Stomach (tissue), 9 donors: ENCODE results near the gene PIP4K2C. TPM values are rescaled to one million over a fixed set of nuclear protein-coding genes. Genes with fewer than 3 reads are reported as not detected.
A peak's percentile ranks its signal among the peaks of the same experiment; 100 is the strongest.
"Not testable (repeated sequence)": the region's sequence is repeated elsewhere in the genome, so short reads cannot be mapped to it uniquely, and the experiment has no call there.

Experiments
- DNase-seq, 2 donors: peaks; one replicate each; pipeline versions ENCODE4 v3.0.0 to v3.0.0-alpha.2; 2013 to 2019
- H3K27ac ChIP-seq, 5 donors: fragments of 200-600 bp in 4 of 5; sonication (generic) in 4 of 5; one replicate each; pipeline ENCODE4 v1.5.1; 2013 to 2019; ENCODE audit warnings: mild to moderate bottlenecking in 1 of 5, moderate library complexity in 1 of 5
- H3K27me3 ChIP-seq, 3 donors: fragments of 200-600 bp; sonication (generic); one replicate each; pipeline ENCODE4 v1.5.1; 2017 to 2019; ENCODE audit warnings: mixed run types in 1 of 3
- H3K36me3 ChIP-seq, 4 donors: fragments of 200-600 bp; sonication (generic); 1 replicate in 3 of 4; 2 replicates in 1 of 4; pipeline ENCODE4 v1.5.1; 2016 to 2019
- H3K4me1 ChIP-seq, 4 donors: fragments of 200-600 bp; sonication (generic); one replicate each; pipeline ENCODE4 v1.5.1; 2016 to 2019
- H3K4me3 ChIP-seq, 4 donors: fragments of 200-600 bp; sonication (generic) in 3 of 4; one replicate each; pipeline ENCODE4 v1.5.1; 2016 to 2019; ENCODE audit warnings: mild to moderate bottlenecking in 1 of 4
- H3K9me3 ChIP-seq, 4 donors: fragments of 200-600 bp; sonication (generic); one replicate each; pipeline ENCODE4 v1.5.1; 2016 to 2019
- EP300 ChIP-seq: sonication (generic); formaldehyde crosslinking; IDR thresholded peaks from one replicate; pipeline ENCODE4 v1.6.1; 2017; ENCODE audit warnings: antibody characterized with exemption
- POLR2A ChIP-seq, 4 donors: fragments of 450-650 bp; IDR thresholded peaks; one replicate each; pipeline ENCODE4 v1.6.1; 2016; ENCODE audit warnings: antibody characterized with exemption in 4 of 4, control low read depth in 2 of 4, mild to moderate bottlenecking in 1 of 4, moderate library complexity in 1 of 4
- POLR2AphosphoS5 ChIP-seq, 3 donors: sonication (generic); formaldehyde crosslinking; IDR thresholded peaks; one replicate each; pipeline ENCODE4 v1.6.1; 2016; ENCODE audit warnings: antibody characterized with exemption in 3 of 3
- WGBS, 5 donors: extraction: QIAGEN DNeasy Blood & Tissue Kit in 3 of 5; methylation state at CpG; one replicate each; pipeline versions ENCODE4 v1.1.5 to v1.1.7; 2013 to 2018; 5-methylcytosine and 5-hydroxymethylcytosine counted together
- intact Hi-C: fragments of 100-400 bp; cut with DNase I; formaldehyde crosslinking; loops from one replicate; pipeline ENCODE4 v1.15.1; 2023; ENCODE audit warnings: low total_unique reads
- polyA plus RNA-seq, 3 donors: library from polyadenylated mRNA; stranded (reverse); fragments of 200-250 nt; gene quantifications; one replicate each; pipeline ENCODE4 v1.2.3, GENCODE V29; 2013
- total RNA-seq, 5 donors: library from RNA; depleted of rRNA; stranded (reverse); fragments of >200 nt; gene quantifications; one replicate each; pipeline versions ENCODE4 v1.1.0 to v1.2.3, GENCODE V29; 2014 to 2016
- TF ChIP-seq, protein P1 (sequence below), 7 experiments: fragments of 450-650 bp in 4 of 7; fragments of 200-600 bp in 3 of 7; sonication (generic) in 3 of 7; IDR thresholded peaks; one replicate each; pipeline ENCODE4 v1.5.1; 2016 to 2019; ENCODE audit warnings: antibody characterized with exemption in 7 of 7, control low read depth in 2 of 7, mild to moderate bottlenecking in 1 of 7
- donor health status: healthy with polysubstance abuse.
- donor health status: Bipolar disorder and iron deficiency.
- donor health status: healthy.

PIP4K2C gene
- total and polyA plus RNA-seq, 8 donors = 14.1 to 116 (median 35.5) TPM

DNA sequence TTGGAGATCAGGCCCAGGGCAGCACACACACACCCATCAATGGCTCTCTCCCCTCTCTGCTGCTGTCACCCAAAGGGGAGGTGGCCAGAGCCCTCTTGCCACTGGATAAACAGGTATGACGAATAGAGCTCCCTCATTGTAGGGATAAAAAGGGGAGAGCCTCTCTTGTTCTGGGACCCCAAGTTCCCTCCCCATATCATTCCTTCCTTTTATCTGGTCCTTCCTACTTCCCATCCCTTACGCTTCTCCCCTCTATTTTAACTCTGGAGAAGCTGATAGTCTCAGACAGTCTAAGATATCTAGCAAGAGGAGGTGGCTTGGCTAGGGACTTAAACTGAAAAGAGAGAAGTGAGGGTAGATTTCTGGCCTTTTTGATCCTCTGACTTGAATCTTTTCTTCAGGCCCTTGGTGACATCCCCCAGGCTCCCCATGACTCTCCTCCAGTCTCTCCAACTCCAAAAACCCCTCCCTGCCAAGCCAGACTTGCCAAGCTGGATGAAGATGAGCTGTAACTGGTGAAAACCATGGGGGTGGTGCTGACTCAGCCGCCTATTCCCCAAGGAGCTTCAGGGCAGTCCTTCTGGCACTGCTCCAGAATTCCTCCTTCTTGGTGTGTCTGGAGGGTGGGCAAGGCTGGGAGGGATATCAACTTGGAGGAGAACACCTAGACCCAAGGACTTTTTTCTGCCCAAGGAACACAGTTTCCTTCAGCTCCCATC, 25.6 kb downstream of the PIP4K2C start:
- TF ChIP-seq POLR2A (IDR thresholded peaks at IDR 0.05) (no peak), POLR2AphosphoS5 (IDR thresholded peaks at IDR 0.05) (no peak), EP300 (no peak)
- TF ChIP-seq, protein P1, sequence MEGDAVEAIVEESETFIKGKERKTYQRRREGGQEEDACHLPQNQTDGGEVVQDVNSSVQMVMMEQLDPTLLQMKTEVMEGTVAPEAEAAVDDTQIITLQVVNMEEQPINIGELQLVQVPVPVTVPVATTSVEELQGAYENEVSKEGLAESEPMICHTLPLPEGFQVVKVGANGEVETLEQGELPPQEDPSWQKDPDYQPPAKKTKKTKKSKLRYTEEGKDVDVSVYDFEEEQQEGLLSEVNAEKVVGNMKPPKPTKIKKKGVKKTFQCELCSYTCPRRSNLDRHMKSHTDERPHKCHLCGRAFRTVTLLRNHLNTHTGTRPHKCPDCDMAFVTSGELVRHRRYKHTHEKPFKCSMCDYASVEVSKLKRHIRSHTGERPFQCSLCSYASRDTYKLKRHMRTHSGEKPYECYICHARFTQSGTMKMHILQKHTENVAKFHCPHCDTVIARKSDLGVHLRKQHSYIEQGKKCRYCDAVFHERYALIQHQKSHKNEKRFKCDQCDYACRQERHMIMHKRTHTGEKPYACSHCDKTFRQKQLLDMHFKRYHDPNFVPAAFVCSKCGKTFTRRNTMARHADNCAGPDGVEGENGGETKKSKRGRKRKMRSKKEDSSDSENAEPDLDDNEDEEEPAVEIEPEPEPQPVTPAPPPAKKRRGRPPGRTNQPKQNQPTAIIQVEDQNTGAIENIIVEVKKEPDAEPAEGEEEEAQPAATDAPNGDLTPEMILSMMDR (IDR thresholded peaks at IDR 0.05) = no peak
- no peak overlapping the region for H3K4me3 ChIP-seq
- WGBS, 5 donors = 67 to 83% (median 81%) methylated on average over 3 of the region's 3 CpGs
- H3K27ac ChIP-seq = no peak overlapping the region
- intact Hi-C loops = no loop called here
- H3K9me3 ChIP-seq = no peaks in the 10 kb centered on the region
- peak in 1 of 2 donors; percentile 10 for DNase-seq
- peaks cover 21 to 50% (median 37%) of the 10 kb centered on the region in 4 donors for H3K4me1 ChIP-seq
- peaks cover 5 to 44% (median 24%) of the 10 kb centered on the region in 4 donors for H3K36me3 ChIP-seq
- peaks cover 3 to 91% (median 39%) of the 10 kb centered on the region in 3 donors for H3K27me3 ChIP-seq

DNA sequence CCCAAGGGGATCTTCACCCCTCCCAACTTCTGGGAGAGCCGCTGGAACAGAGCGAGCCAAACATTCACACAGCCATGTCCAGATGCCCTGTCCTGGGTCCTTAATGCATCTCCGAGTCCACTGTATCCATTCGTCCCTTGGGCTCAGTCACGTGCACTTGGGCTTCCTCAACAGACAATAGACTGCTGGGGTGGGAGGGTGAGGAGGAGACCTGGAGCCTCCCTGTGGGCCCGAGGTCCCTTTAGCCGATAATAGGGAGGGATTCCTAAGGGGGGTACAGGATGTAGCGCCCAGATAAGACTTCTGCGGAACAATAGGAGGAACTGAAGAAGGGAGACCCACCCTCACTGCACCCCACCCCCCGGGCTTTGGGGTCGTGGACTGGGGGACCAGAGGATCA, 26.9 kb downstream of the PIP4K2C start:
- 53 to 61% (median 56%) methylated on average over 11 of the region's 11 CpGs for WGBS, 5 donors
- TF ChIP-seq POLR2AphosphoS5 (IDR thresholded peaks at IDR 0.05) = no peak
- no peak for TF ChIP-seq POLR2A (IDR thresholded peaks at IDR 0.05)
- TF ChIP-seq EP300 = no peak
- DNase-seq = peak in 1 of 2 donors; percentile 1
- Histone ChIP-seq H3K9me3 (no peaks in the 10 kb centered on the region), H3K36me3 (peaks cover 5 to 44% (median 23%) of the 10 kb centered on the region in 4 donors), H3K27ac (no peak overlapping the region), H3K27me3 (peaks cover 3 to 91% (median 39%) of the 10 kb centered on the region in 3 donors), H3K4me1 (peaks cover 19 to 42% (median 33%) of the 10 kb centered on the region in 4 donors), H3K4me3 (no peak overlapping the region)
- intact Hi-C loops = no loop called here

DNA sequence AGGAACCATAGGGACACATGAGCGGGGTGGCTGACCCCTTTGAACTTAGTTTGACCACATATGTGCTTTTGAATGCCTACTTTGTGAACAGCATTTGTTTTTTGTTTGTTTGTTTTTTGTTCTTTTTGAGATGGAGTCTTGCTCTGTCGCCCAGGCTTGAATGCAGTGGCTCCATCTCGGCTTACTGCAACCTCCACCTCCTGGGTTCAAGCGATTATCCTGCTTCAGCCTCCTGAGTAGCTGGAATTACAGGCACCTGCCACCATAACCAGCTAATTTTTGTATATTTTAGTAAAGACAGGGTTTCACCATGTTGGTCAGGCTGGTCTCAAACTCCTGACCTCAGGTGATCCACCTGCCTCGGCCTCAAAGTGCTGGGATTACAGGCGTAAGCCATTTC, 27.4 kb downstream of the PIP4K2C start:
- intact Hi-C loops, H3K4me3 ChIP-seq, H3K9me3 ChIP-seq, H3K27ac ChIP-seq, DNase-seq: not testable (repeated sequence)
- peaks cover 3 to 91% (median 43%) of the 10 kb centered on the region in 3 donors for H3K27me3 ChIP-seq
- peaks cover 19 to 37% (median 28%) of the 10 kb centered on the region in 4 donors for H3K4me1 ChIP-seq
- 91 to 97% (median 93%) methylated on average over 6 of the region's 6 CpGs for WGBS, 5 donors
- H3K36me3 ChIP-seq = peaks cover 5 to 42% (median 21%) of the 10 kb centered on the region in 4 donors

DNA sequence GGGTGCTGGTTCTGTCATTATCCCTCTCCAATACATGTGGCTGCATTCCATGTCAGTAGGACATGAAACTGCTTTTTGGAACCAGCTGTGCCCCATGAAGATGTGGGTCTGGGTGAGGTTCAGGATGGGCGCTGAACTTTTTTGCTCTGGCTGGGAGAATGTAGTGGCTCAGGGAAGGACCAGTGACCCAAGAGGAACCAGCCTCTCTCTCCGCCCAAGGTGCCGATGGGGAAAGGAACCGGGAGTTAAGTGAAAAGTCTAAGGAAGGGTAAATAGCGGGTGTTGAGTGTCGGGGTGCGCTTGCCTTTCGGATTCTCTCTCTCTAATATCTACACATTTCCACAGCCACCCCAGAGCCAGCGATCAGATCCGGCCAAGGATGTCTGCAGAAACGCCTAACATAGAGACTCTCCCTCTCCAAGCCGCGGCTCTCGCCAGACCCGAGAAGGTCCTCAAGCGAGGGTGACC, 28.0 kb downstream of the PIP4K2C start:
- no peaks in the 10 kb centered on the region for H3K9me3 ChIP-seq
- H3K4me3 ChIP-seq = no peak overlapping the region
- H3K27ac ChIP-seq = no peak overlapping the region
- intact Hi-C loops = no loop called here
- TF ChIP-seq POLR2A (IDR thresholded peaks at IDR 0.05) (no peak), EP300 (no peak), POLR2AphosphoS5 (IDR thresholded peaks at IDR 0.05) (no peak)
- TF ChIP-seq, protein P1 (IDR thresholded peaks at IDR 0.05) = no peak
- peaks cover 15 to 31% (median 25%) of the 10 kb centered on the region in 4 donors for H3K4me1 ChIP-seq
- peak in 1 of 2 donors; percentile 1 for DNase-seq
- peaks cover 3 to 91% (median 46%) of the 10 kb centered on the region in 3 donors for H3K27me3 ChIP-seq
- peaks cover 5 to 38% (median 18%) of the 10 kb centered on the region in 4 donors for H3K36me3 ChIP-seq
- WGBS, 5 donors = 46 to 54% (median 52%) methylated on average over 16 of the region's 16 CpGs

DNA sequence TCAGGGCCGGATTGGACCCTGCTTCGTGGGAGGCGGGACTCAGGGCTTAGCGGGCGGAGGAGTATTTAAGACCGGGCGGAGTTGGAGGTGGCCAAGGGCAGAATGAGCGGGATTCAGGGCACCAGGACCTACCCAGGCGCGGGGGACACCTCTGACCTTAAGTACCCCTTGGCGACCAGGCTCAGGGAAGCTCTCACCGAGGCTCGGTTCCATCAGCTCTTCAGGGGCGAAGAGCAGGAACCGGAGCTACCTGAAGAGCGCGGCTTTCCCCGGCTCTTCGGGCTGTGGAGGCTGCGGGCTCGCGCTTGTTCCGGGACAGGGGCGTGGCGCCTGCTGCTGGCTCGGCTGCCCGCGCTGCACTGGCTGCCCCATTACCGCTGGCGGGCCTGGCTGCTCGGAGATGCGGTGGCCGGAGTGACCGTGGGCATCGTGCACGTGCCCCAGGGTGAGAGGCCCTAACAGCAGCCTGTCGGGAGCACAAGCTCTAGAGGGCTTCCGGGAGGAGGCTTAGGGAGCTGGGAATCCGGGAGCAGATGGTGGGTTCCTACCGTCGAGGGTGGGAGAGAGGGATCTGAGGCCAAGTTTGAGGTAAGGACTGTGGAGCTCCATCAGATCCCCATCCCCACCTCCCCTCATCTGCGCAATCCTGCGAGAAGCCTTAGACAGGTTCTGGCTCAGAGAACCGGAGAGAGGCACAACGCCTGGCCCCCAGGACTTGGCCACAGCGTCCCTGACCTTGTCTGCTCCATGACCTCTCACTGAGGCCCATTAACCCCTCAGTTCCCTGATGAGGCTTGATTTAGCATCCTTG, 28.6 kb downstream of the PIP4K2C start:
- DNase-seq = peak; percentile 57 to 70
- Histone ChIP-seq H3K27ac (no peak overlapping the region), H3K9me3 (no peaks in the 10 kb centered on the region), H3K4me1 (peaks cover 15 to 27% (median 22%) of the 10 kb centered on the region in 4 donors), H3K27me3 (peaks cover 3 to 95% (median 52%) of the 10 kb centered on the region in 3 donors), H3K4me3 (peak overlapping the region in 1 of 4 donors; percentile 22), H3K36me3 (peaks cover 5 to 33% (median 16%) of the 10 kb centered on the region in 4 donors)
- intact Hi-C loops = loop anchor here (5.0 kb wide), 1 partner anchor 37 kb away; no protein-coding TSS in a partner anchor
- 15 to 33% (median 18%) methylated on average over 26 to 46 of the region's 46 CpGs for WGBS, 5 donors
- TF ChIP-seq EP300 (no peak), POLR2AphosphoS5 (IDR thresholded peaks at IDR 0.05) (no peak), POLR2A (IDR thresholded peaks at IDR 0.05) (no peak)
- TF ChIP-seq, protein P1 (IDR thresholded peaks at IDR 0.05) = no peak
